Smooth muscle cell (in vitro differentiated cells): Measurements from ENCODE around the gene ANKS1B. TPM values are rescaled to one million over a fixed set of nuclear protein-coding genes. Genes with fewer than 3 reads are reported as not detected.

ENCODE experiments used
- DNase-seq: peaks from one replicate; lab custom pipeline; 2025; ENCODE audit not compliant: unreplicated experiment; lab: John Stamatoyannopoulos, UW
- H2AFZ ChIP-seq: fragments of 200-600 bp; sonication (generic); 2 replicates; pipeline ENCODE4 v1.6.0; 2016; ENCODE audit warnings: antibody characterized with exemption, low read depth, mild to moderate bottlenecking
- H3F3A ChIP-seq: fragments of 200-600 bp; sonication (generic); 2 replicates; pipeline ENCODE4 v1.6.0; 2017; ENCODE audit warnings: antibody characterized with exemption, low read depth
- H3K27ac ChIP-seq: fragments of 200-600 bp; sonication (generic); 2 replicates; pipeline ENCODE4 v1.5.1; 2016; ENCODE audit warnings: low read depth, mild to moderate bottlenecking
- H3K27me3 ChIP-seq: fragments of 200-600 bp; sonication (generic); 2 replicates; pipeline ENCODE4 v1.6.1; 2016; ENCODE audit warnings: low read depth, mild to moderate bottlenecking
- H3K36me3 ChIP-seq: fragments of 200-600 bp; sonication (generic); 2 replicates; pipeline ENCODE4 v1.5.1; 2016; ENCODE audit warnings: low read depth
- H3K4me1 ChIP-seq: fragments of 200-600 bp; sonication (generic); 2 replicates; pipeline ENCODE4 v1.5.1; 2016; ENCODE audit warnings: low read depth
- H3K4me2 ChIP-seq: fragments of 200-600 bp; sonication (generic); 2 replicates; pipeline ENCODE4 v1.6.0; 2016; ENCODE audit warnings: mild to moderate bottlenecking
- H3K4me3 ChIP-seq: fragments of 200-600 bp; sonication (generic); 2 replicates; pipeline ENCODE4 v1.5.1; 2016; ENCODE audit warnings: mild to moderate bottlenecking
- H3K79me2 ChIP-seq: fragments of 200-600 bp; sonication (generic); 2 replicates; pipeline ENCODE4 v1.6.0; 2016; ENCODE audit warnings: low read depth, mild to moderate bottlenecking
- H3K9ac ChIP-seq: fragments of 200-600 bp; sonication (generic); 2 replicates; pipeline ENCODE4 v1.6.0; 2016; ENCODE audit warnings: low read depth
- H3K9me3 ChIP-seq: fragments of 200-600 bp; sonication (generic); replicated peaks from 2 replicates; pipeline ENCODE4 v1.5.1; 2016; ENCODE audit warnings: low read depth
- H4K20me1 ChIP-seq: fragments of 200-600 bp; sonication (generic); 2 replicates; pipeline ENCODE4 v1.6.0; 2016; ENCODE audit warnings: low read depth
- WGBS: methylation state at CpG from one replicate; pipeline ENCODE4 v1.1.7; 2016; ENCODE audit warnings: low lambda C conversion rate; 5-methylcytosine and 5-hydroxymethylcytosine counted together
- polyA plus RNA-seq: library from polyadenylated mRNA; unstranded; fragments of >200 nt; fragmentation: Nextera tagmentation; extraction: Ambion mirVana; gene quantifications from 2 replicates; pipeline ENCODE4 v1.2.1, GENCODE V29; 2016
- total RNA-seq: library from RNA; depleted of rRNA; stranded (reverse); fragments of >200 nt; gene quantifications from 2 replicates; pipeline ENCODE4 v1.2.3, GENCODE V29; 2014
- TF ChIP-seq, protein P1 (sequence below): fragments of 200-600 bp; sonication (generic); IDR thresholded peaks from 2 replicates; pipeline ENCODE4 v1.5.1; 2017; ENCODE audit warnings: borderline replicate concordance, mild to moderate bottlenecking, antibody characterized with exemption; ENCODE audit not compliant: insufficient read depth, poor library complexity, severe bottlenecking

Gene ANKS1B
- total and polyA plus RNA-seq, 2 experiments from 2014 or later: 0.47 to 7.3 TPM

- Histone ChIP-seq H3F3A (no peaks in the 10 kb centered on the region), H3K9ac (no peak overlapping the region), H3K4me1 (no peaks in the 10 kb centered on the region), H4K20me1 (no peaks in the 10 kb centered on the region), H3K27me3 (no peaks in the 10 kb centered on the region), H3K79me2 (no peaks in the 10 kb centered on the region), H2AFZ (no peak overlapping the region), H3K27ac (no peak overlapping the region), H3K4me3 (no peak overlapping the region), H3K4me2 (no peak overlapping the region), H3K36me3 (no peaks in the 10 kb centered on the region), H3K9me3 (no peaks in the 10 kb centered on the region)
- TF ChIP-seq, protein P1, sequence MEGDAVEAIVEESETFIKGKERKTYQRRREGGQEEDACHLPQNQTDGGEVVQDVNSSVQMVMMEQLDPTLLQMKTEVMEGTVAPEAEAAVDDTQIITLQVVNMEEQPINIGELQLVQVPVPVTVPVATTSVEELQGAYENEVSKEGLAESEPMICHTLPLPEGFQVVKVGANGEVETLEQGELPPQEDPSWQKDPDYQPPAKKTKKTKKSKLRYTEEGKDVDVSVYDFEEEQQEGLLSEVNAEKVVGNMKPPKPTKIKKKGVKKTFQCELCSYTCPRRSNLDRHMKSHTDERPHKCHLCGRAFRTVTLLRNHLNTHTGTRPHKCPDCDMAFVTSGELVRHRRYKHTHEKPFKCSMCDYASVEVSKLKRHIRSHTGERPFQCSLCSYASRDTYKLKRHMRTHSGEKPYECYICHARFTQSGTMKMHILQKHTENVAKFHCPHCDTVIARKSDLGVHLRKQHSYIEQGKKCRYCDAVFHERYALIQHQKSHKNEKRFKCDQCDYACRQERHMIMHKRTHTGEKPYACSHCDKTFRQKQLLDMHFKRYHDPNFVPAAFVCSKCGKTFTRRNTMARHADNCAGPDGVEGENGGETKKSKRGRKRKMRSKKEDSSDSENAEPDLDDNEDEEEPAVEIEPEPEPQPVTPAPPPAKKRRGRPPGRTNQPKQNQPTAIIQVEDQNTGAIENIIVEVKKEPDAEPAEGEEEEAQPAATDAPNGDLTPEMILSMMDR: no peak
- no peak for DNase-seq
- WGBS: 72% methylated on average over 6 of the region's 6 CpGs
Observed at GRCh38 chr12:98870504-98870903, 1114.2 kb downstream of the ANKS1B start.

DNA sequence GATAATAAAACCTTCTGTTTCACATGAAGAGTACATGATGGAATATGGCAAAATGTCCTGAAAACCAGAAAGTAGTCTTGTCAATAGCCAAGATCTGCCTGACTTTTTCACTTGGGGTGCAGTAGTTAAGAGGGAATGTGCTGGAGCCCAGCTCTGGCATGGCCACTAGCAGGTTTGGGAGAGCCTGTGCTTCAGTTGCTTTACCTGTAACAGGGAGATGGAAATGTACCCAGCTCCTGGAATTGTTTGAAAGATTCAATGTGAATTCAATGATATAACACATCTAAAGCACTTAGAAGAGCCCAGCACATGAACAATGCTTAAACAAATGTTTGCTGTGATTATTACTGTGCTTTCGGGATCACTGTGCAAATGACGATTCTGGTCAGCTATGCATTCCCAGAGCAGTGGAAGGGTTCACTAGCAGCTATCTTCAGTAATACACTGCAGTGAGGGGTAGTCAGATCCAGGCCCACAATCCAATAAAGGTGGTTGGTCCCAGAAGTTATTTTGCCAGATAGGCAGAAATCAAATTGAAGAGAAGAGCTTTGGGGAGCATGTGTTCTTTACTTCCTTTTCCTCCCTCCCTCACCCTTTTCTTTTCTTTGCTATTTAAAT lies 1114.7 kb downstream of the ANKS1B start:
- Histone ChIP-seq H3K4me1 (no peaks in the 10 kb centered on the region), H3K36me3 (no peaks in the 10 kb centered on the region), H3F3A (no peaks in the 10 kb centered on the region), H3K27me3 (no peaks in the 10 kb centered on the region), H3K4me2 (no peak overlapping the region), H3K27ac (no peak overlapping the region), H3K9ac (no peak overlapping the region), H2AFZ (no peak overlapping the region), H3K9me3 (no peaks in the 10 kb centered on the region), H4K20me1 (no peaks in the 10 kb centered on the region), H3K4me3 (no peak overlapping the region), H3K79me2 (no peaks in the 10 kb centered on the region)
- TF ChIP-seq, protein P1: no peak
- WGBS: 91% methylated on average over 2 of the region's 2 CpGs
- DNase-seq: no peak

DNA sequence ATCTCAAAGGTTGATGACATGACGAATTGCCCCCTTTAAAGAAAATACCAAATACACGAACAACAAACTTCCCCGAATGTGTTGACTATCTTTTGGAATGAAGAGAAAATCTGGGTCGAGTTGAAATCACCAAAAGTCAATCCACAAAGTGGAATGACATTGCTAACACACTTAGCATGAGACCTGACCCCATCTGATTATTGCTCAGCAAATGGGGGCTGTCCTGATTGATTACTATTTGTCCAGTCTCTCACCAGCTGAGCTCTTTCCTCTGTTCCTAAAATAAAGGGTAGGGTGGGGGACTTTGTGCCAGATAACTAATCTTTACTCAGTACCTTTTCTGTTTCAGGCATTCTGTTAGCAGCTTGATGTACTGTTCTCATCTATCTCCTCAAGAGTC lies 1116.2 kb downstream of the ANKS1B start:
- Histone ChIP-seq H3F3A (no peaks in the 10 kb centered on the region), H3K36me3 (no peaks in the 10 kb centered on the region), H3K79me2 (no peaks in the 10 kb centered on the region), H3K9me3 (no peaks in the 10 kb centered on the region), H3K27ac (no peak overlapping the region), H3K27me3 (no peaks in the 10 kb centered on the region), H2AFZ (no peak overlapping the region), H3K4me3 (no peak overlapping the region), H3K9ac (no peak overlapping the region), H3K4me2 (no peak overlapping the region), H3K4me1 (peaks cover under 1% of the 10 kb centered on the region), H4K20me1 (no peaks in the 10 kb centered on the region)
- WGBS: 49% methylated on average over 4 of the region's 4 CpGs
- no peak for DNase-seq
- TF ChIP-seq, protein P1: no peak

DNA sequence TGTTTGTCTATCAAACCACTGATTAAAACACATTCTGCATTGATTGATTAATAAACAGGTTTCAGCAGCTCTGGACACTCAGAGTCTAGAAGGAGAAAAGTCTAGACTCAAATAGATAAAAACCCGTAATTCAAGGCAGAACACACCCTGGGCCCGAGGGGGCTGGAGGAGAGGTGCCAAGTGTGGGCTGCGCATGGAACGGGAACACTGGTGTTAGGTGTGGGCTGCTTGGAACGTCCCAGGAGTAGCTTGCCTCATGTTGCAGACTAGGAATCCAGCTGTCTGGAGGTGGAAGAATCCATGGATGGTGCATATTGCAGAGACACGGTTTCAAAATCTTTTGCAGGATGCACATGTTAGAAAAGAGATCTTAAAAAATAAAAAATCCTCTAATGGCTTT lies 1116.7 kb downstream of the ANKS1B start:
- no peak overlapping the region for H3K4me2 ChIP-seq
- no peaks in the 10 kb centered on the region for H3K79me2 ChIP-seq
- no peaks in the 10 kb centered on the region for H3F3A ChIP-seq
- peaks cover 4% of the 10 kb centered on the region for H3K4me1 ChIP-seq
- TF ChIP-seq, protein P1: no peak
- no peak overlapping the region for H2AFZ ChIP-seq
- no peak for DNase-seq
- H3K27ac ChIP-seq: no peak overlapping the region
- H3K9me3 ChIP-seq: no peaks in the 10 kb centered on the region
- H4K20me1 ChIP-seq: no peaks in the 10 kb centered on the region
- H3K4me3 ChIP-seq: no peak overlapping the region
- H3K36me3 ChIP-seq: no peaks in the 10 kb centered on the region
- no peak overlapping the region for H3K9ac ChIP-seq
- no peaks in the 10 kb centered on the region for H3K27me3 ChIP-seq
- WGBS: 91% methylated on average over 6 of the region's 6 CpGs
